HG03442 (cell line): ENCODE data around the gene HS3ST3A1.

ENCODE experiments used
- ATAC-seq: cut with Tn5 transposase; IDR thresholded peaks from one replicate; pipeline ENCODE4 v1.9.1; 2021; ENCODE audit warnings: mild to moderate bottlenecking, moderate library complexity; ENCODE audit not compliant: unreplicated experiment

HS3ST3A1 gene

GRCh38 chr17:13601776-13602551 is at the start of gene HS3ST3A1:
Gene HS3ST3A1 (minus strand): TSS chr17:13601929. CDS start chr17:13601129, 800 bp downstream.
- no peak for ATAC-seq

GRCh38 chr17:13650096-13650675 is 48.5 kb upstream of the HS3ST3A1 start:
- no peak for ATAC-seq

DNA sequence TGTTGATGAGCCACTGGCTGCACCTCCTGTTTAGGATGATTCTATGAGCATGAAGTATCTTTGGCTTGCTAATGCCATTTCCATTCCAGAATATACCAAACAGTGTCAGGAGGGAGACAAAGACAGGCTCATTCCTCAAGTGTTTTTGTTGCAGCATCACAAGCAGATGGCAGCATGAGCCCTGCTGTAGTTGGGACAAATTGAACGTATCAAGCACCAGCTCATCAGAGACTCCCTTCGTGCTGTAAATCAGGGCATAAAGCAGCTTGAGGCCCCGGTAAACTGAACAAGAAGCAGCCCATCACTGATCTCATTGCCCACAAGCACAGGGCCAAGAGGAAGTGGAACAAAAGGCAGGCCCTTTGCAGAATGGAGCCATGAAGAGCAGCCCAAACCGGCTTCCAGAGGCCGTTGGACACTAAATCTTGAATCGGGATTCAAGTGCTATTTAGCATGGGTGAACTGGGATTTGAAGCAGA is 45.9 kb upstream of the HS3ST3A1 start:
- no peak for ATAC-seq

GRCh38 chr17:13646969-13647542 is 45.3 kb upstream of the HS3ST3A1 start:
- no peak for ATAC-seq

- ATAC-seq: no peak
These were observed 44.7 kb upstream of the HS3ST3A1 start for GRCh38 chr17:13646411-13646810.

DNA sequence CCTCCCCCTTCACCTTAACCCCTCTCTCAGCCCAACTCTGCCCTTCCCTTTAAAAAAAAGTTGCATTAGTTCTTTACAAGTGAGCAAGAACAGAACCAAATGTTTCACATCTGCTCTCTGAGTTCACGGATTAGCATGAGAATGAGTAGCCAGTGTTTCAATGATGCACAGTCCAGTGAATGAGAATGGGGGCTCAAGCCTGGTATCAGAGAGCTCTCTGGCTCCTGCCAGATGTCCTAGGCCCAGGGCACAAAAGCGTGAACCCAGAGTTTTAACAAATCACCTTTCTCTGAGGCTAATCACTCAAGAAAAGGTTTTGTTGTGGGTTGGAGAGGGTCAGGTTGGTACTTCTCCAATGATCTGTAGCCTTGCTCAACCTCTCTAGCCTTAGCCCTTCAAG is 41.5 kb upstream of the HS3ST3A1 start:
- ATAC-seq: no peak

DNA sequence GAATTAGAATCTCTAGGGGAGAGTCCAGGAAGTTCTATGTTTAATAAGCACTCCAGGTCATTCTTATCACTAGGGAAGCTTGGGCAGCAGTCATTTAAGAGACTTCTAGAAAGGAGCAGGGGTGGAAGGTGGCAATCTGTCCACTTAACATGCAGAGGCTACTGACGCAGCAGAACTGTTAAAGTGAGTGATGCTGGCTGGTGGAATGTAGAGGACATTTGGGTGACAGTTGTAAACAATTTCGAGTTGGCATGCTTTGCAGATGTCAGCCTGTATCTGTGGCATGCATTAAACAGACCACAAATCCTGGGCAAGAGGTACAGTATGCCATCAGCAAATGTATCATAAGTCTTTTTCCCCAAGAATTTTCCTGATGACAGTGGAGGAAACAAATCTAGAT is 40.5 kb upstream of the HS3ST3A1 start:
- ATAC-seq: no peak

DNA sequence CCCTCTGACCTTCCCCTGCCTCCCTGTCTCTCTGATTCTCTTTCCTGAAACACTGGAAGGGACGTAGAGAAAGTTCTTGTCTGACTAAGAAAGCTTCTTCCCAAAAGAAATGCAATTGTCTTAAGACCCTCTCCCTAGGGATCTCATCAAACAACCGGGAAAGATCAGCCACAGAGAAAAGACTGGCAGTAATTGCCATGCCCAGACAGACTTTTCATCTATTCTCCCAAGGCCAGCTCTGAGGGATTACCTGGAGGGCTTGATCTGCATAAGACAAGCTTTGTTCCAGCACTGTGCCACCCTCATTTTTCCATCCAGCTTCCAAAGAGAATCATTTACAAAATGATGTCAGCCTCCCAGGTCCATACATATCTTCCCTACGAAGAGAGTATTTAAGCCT is 38.8 kb upstream of the HS3ST3A1 start:
- no peak for ATAC-seq

- ATAC-seq: no peak
These were observed 37.2 kb upstream of the HS3ST3A1 start for GRCh38 chr17:13638855-13639458.

DNA sequence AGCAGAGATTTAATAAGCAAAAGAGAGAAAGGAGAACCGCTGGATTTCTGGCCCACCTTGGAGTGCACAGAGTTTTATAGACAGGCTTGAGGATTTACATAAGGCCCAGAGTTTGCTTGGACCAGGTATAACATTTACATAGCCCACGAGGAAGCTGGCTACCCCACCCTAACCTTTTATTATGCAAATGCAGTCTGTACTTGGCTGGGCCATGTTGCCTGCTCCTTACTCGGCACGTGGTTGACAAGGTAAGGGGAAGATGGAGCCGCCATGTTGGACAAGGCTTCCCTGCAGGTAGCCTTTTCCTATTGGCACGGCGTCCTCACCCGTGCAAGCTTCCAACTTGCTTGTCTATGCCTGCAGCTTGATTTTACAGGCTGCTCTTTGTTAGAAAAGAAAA is 35.2 kb upstream of the HS3ST3A1 start:
- ATAC-seq: no peak

- no peak for ATAC-seq
These were observed 34.2 kb upstream of the HS3ST3A1 start for GRCh38 chr17:13635951-13636350.

- ATAC-seq: no peak
These were observed 32.3 kb upstream of the HS3ST3A1 start for GRCh38 chr17:13634021-13634420.

DNA sequence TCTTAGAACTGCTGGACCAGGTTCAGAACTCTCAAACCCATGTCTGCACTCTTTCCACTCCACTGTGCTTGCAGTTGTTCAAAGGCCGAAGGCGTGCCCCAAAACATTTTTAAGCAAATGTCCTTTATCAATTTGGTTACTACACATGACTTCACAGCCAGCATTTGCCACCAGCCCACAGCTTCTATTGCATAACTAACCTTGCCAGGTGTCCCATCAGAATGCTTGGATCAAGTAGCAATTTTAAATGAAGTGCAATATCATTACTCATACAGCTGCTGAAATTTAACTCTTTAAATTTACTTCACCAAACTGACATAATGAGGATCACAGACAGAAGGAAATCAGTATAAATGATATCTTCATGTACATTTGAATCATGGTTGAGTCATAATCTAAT is 29.8 kb upstream of the HS3ST3A1 start:
- no peak for ATAC-seq

DNA sequence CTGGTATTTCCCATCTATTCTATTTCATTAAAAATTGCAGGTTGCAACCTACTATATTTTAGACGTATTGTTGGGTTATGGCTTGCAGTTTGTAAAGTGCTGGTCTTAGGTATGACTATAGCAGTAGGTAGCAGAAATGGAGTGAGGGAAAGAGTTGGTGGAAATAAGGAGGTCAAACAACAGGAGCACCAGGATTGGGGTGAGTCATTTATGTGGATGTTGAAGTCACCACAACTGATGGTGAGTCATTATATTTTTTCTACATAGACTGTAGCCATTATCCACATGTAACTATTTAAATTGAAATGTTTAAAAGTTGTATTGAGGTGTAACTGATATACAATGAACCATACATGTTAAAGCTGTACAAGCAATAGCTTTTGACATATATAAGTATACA is 25.0 kb upstream of the HS3ST3A1 start:
- ATAC-seq: no peak

DNA sequence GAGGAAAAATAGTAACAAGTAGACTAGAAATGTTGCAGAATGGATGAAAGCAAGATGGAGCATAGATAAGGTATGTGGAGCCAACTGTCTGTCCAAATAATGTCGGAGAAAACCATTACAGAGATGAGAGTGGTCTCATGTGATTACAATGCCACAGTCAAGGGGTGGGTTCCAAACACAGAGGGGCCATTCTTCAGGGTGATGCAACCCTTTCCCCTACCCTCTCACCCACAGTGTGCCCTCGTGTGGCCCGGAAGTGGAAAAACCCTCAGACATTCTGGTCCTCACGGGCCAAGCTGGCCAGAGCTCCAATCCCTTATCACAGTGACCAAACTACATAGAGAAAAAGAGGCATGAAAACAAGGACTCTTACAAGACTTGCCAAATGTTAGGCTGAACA is 17.7 kb upstream of the HS3ST3A1 start:
- ATAC-seq: no peak

- ATAC-seq: no peak
These were observed 14.3 kb upstream of the HS3ST3A1 start for GRCh38 chr17:13616031-13616430.

DNA sequence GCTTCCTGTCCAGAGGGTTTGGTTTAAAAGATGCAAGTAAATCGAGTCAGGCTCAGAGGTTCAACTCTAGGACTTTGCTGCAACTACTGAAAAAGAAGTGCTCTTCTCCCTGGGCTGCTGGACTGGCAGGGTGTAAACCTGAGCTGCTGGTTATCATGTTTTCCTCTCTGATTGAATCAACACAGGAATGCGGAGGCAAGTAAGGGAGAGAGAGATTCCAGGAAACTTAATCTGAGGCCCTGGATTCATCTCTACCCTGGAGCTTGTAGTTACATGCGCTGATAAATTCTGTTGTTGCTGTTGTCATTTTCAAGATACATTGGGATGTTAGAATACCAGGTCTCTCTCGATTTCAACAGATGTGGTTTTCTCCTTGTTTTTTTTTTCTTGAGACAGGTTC is 8.2 kb upstream of the HS3ST3A1 start:
- no peak for ATAC-seq

DNA sequence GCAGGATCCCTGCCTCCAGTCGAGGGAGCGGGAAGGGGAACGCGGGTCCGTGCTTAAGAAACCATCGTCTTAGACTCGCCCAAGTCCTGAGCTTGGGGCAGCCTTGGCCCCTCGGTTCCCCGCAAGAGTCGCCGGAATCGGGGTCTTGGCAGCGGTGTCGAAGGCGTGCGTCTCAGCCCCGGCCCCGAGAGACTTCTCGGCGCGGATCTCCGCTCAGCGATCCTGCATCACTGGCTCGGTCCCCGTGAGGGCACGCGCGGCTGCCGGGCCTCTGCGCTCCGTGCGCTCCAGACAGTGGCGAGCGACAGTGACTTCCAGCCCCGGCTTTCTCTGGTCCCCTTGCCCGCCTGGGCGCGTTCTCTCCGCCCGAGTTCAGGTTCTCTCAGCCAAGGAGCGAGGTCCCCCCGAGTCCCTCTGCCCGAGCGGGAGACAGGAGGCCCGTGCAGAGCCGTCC is 380 bp downstream of the HS3ST3A1 start:
- no peak for ATAC-seq

DNA sequence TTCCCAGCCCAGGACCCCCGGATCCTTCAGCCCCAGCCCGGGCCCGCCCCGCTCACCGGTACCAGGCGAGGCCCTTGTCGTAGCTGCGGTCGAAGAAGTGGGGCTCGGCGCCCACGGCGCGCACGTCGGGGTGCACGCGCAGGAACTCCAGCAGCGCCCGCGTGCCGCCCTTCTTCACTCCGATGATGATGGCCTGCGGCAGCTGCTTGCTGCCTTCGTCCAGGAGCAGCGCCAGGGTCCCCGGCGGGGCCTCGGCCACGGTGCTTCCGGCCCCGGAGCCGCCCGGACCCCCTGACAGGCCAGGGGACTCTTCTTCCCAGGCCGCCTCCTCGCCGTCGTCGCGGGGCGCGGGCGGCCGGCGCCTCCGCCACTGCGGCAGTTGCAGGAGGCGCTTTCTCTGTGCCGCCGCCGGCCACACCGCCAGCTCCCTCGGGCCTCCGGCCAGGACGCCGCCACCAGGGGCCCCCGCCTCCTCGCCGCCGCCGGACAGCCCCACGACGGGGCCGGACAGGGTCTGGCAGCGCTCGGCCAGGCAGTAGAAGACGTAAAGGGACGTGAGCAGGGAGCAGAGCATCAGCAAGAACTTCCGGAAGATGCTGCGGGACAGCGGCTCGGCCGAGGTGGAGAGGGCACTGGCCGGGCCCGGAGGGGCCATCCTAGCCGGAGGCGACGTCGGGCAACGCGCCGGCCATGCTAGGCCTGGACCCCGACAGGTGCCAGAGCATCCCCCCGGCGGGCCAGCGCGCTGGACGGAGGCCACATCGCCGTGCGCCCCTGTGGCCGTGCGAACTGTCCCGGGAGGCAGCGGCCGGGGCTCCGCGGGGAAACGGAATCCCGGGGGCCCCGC is 1.0 kb downstream of the HS3ST3A1 start:
- ATAC-seq: no peak

DNA sequence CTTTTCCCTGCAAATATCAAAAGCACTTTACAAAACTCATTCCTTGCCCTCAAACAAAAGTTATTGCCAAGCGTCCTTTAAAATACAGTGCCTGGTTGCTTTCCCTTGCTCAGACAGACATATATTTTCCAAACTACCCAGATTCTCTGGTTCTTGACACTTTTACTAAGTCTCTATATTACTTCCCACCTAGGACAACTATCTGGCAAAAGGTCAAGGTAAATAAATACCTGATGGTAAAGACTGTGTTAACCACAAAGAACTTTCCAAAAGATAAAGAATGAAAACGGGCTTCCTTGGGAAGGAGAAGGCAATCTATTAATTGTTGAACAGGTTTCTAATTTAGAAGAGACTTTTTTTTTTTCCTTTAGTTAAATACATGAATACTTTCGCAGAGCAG is 1.9 kb downstream of the HS3ST3A1 start:
- no peak for ATAC-seq

GRCh38 chr17:13599168-13599577 is 2.6 kb downstream of the HS3ST3A1 start:
- no peak for ATAC-seq
